ENCODE measurements around the gene TMEM123.

DNA sequence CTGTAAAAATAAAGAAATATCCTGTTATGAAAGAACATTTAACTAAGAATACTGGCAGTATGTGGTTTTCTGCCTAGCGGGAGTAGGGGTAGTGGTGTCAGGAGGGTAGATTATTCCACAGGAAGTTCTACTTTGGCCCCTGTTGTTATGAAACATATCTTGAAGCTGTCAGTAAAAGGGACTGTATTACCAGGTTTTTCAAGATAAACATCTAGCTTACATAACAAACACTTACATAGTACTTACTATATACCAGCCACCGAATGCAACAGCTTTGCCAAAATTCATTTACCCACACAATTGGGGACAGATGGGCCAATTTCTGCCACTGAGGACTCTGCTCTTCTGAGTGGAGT, 3.7 kb downstream of the TMEM123 start:
- TF ChIP-seq GATA4 (IDR thresholded peaks at IDR 0.05; ENCODE audit: borderline replicate concordance, low read depth) (no peak), POLR2A (IDR thresholded peaks at IDR 0.05; ENCODE audit: insufficient read depth in 1 of 2, low read depth in 2 of 2, low read length in 2 of 2) (no peak), MZF1 (CRISPR knock-in tag; IDR thresholded peaks at IDR 0.05; ENCODE audit: borderline replicate concordance) (no peak), FOXA1 (IDR thresholded peaks at IDR 0.05) (no peak), FOXA1 (CRISPR knock-in tag; IDR thresholded peaks at IDR 0.05) (no peak), TAF1 (CRISPR knock-in tag; IDR thresholded peaks at IDR 0.05) (no peak), PRPF4 (IDR thresholded peaks at IDR 0.05; ENCODE audit: low read depth, low read length, poor library complexity, severe bottlenecking) (no peak)

All from HepG2 (cell line).